Peyer's patch (tissue), 4 donors: ENCODE results near the gene GPR15. TPM values are rescaled to one million over a fixed set of nuclear protein-coding genes. Genes with fewer than 3 reads are reported as not detected.

Source experiments
- DNase-seq, 3 donors: peaks; one replicate each; pipeline ENCODE4 v3.0.0-alpha.2; 2017 to 2019
- H3K27ac ChIP-seq, 4 donors: fragments of 200-600 bp; sonication (generic); one replicate each; pipeline ENCODE4 v1.5.1; 2016 to 2019
- H3K27me3 ChIP-seq, 2 donors: fragments of 200-600 bp; sonication (generic); one replicate each; pipeline ENCODE4 v1.5.1; 2019
- H3K36me3 ChIP-seq, 3 donors: fragments of 200-600 bp; sonication (generic); one replicate each; pipeline ENCODE4 v1.5.1; 2016 to 2019
- H3K4me1 ChIP-seq, 4 donors: fragments of 200-600 bp; sonication (generic); one replicate each; pipeline ENCODE4 v1.5.1; 2016 to 2019
- H3K4me3 ChIP-seq, 4 donors: fragments of 200-600 bp; sonication (generic); 1 replicate in 3 of 4; 2 replicates in 1 of 4; pipeline ENCODE4 v1.5.1; 2016 to 2019; ENCODE audit warnings: mild to moderate bottlenecking in 1 of 4
- H3K9me3 ChIP-seq, 4 donors: fragments of 200-600 bp; sonication (generic); one replicate each; pipeline ENCODE4 v1.5.1; 2016 to 2019; ENCODE audit warnings: mild to moderate bottlenecking in 1 of 4
- POLR2A ChIP-seq, 2 donors: fragments of 450-650 bp; IDR thresholded peaks; one replicate each; pipeline ENCODE4 v1.5.1; 2017; ENCODE audit warnings: antibody characterized with exemption in 2 of 2, mild to moderate bottlenecking in 2 of 2, moderate library complexity in 2 of 2
- total RNA-seq, 4 donors: library from RNA; depleted of rRNA; stranded (reverse); fragments of >200 nt; gene quantifications; one replicate each; pipeline ENCODE4 v1.1.0, GENCODE V29; 2016
- TF ChIP-seq, protein P1 (sequence below), 6 experiments: fragments of 450-650 bp in 4 of 6; fragments of 200-600 bp in 2 of 6; sonication (generic) in 1 of 6; IDR thresholded peaks; one replicate each; pipeline ENCODE4 v1.5.1; 2017 to 2019; ENCODE audit warnings: antibody characterized with exemption in 6 of 6, mild to moderate bottlenecking in 3 of 6, moderate library complexity in 1 of 6

Gene GPR15
- total RNA-seq, 4 donors from 2014 or later, result 1.2 to 26.4 (median 5.1) TPM; not detected in 1

DNA sequence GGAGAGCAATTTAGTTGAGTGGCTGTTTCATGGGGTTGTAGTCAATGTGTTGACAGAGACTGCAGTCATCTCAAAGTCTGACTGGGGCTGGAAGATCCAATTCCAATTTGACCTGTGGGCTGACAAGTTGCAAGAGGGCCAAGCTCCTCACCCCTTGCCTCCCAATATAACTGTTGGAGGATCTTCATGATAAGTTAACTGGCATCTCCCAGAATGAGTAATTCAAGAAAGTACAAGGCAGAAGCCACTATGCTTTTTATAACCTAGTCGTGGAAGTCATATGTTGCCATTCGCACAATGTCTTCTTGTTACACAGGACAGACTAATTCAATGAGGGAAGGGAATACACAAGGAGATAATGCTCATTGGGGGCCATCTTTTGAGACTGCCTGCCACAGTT, 29.1 kb downstream of the GPR15 start:
- Histone ChIP-seq H3K27ac (no peak overlapping the region), H3K9me3 (no peaks in the 10 kb centered on the region), H3K4me3 (no peak overlapping the region), H3K27me3 (no peaks in the 10 kb centered on the region), H3K36me3 (no peaks in the 10 kb centered on the region), H3K4me1 (peaks cover 0 to 6% (median 1%) of the 10 kb centered on the region in 4 donors)
- DNase-seq, result no peak
- no peak for TF ChIP-seq POLR2A (IDR thresholded peaks at IDR 0.05)
- TF ChIP-seq, protein P1, sequence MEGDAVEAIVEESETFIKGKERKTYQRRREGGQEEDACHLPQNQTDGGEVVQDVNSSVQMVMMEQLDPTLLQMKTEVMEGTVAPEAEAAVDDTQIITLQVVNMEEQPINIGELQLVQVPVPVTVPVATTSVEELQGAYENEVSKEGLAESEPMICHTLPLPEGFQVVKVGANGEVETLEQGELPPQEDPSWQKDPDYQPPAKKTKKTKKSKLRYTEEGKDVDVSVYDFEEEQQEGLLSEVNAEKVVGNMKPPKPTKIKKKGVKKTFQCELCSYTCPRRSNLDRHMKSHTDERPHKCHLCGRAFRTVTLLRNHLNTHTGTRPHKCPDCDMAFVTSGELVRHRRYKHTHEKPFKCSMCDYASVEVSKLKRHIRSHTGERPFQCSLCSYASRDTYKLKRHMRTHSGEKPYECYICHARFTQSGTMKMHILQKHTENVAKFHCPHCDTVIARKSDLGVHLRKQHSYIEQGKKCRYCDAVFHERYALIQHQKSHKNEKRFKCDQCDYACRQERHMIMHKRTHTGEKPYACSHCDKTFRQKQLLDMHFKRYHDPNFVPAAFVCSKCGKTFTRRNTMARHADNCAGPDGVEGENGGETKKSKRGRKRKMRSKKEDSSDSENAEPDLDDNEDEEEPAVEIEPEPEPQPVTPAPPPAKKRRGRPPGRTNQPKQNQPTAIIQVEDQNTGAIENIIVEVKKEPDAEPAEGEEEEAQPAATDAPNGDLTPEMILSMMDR (IDR thresholded peaks at IDR 0.05), result no peak

DNA sequence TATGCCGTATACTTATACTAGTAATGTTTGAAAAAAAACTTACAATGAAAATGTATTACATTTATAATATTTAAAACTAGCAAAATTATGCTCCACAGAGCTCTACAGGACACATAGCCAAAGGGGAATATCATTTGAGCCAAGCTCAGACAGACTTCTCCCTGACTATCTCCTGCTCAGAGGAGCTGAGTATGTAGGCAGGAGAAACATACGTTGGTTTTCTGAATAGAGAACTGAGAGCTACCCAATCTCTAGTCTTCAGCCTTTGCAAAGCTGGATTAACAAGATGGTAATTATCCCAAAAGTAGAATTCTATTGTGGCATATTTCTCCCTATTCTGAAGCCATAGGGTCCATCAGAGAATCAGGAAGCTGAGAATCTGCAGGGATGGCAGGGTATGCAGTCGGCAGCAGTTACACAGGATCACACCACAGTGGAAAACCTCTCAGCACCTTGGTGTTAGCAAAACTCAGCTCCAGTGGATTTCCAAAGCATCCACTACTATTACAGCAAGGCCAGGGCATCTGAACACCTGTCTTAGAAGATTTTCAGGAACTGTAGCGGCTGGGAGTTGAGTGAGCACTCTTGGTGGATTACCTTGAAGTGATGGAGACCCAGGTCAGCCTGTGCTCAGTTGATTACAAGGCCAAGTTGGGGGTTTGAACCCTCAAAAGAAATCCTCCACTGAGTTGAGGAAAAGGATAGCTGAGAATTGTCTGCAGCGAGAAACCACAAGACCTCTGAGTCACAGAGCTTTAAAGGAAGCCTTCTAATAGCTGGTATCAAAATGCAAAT, 30.1 kb downstream of the GPR15 start:
- Histone ChIP-seq H3K27ac (peak overlapping the region in 2 of 4 donors; percentile 24 to 55), H3K4me3 (no peak overlapping the region), H3K36me3 (no peaks in the 10 kb centered on the region), H3K4me1 (peaks cover 0 to 6% (median 1%) of the 10 kb centered on the region in 4 donors), H3K9me3 (no peaks in the 10 kb centered on the region), H3K27me3 (no peaks in the 10 kb centered on the region)
- no peak for DNase-seq
- no peak for TF ChIP-seq POLR2A (IDR thresholded peaks at IDR 0.05)
- TF ChIP-seq, protein P1 (IDR thresholded peaks at IDR 0.05), result no peak

DNA sequence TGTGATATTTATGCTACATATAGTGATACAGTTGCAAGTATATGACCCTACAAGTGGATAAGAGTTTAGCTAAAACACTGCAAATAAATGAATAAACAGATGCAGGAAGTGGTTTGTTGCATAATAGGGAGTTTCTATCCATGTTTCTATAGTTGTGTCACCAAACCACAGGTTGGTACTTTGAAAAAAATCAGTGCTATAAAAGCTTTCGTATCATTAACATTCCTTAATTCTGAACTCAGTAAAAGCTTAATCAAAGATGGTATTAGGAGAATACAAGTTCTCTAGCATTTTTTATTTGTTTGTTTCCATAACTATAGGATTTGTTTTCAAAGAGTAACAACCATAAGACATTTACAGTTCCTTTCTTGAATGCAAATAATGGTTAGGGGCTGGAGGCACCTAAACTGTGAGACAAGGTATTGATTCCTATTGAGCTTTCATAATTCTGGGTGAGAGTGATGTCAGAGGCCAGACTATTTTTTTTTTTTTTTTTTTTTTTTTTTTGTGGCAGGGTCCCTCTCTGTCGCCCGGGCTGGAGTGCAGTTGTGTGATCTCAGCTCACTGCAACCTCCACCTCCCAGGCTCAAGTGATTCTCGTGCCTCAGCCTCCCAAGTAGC, 32.0 kb downstream of the GPR15 start:
- Histone ChIP-seq H3K27ac (peak overlapping the region in 3 of 4 donors; percentile 62 to 73 (median 65)), H3K27me3 (no peaks in the 10 kb centered on the region)
- no peak for TF ChIP-seq POLR2A (IDR thresholded peaks at IDR 0.05)
- TF ChIP-seq, protein P1 (IDR thresholded peaks at IDR 0.05), result no peak

DNA sequence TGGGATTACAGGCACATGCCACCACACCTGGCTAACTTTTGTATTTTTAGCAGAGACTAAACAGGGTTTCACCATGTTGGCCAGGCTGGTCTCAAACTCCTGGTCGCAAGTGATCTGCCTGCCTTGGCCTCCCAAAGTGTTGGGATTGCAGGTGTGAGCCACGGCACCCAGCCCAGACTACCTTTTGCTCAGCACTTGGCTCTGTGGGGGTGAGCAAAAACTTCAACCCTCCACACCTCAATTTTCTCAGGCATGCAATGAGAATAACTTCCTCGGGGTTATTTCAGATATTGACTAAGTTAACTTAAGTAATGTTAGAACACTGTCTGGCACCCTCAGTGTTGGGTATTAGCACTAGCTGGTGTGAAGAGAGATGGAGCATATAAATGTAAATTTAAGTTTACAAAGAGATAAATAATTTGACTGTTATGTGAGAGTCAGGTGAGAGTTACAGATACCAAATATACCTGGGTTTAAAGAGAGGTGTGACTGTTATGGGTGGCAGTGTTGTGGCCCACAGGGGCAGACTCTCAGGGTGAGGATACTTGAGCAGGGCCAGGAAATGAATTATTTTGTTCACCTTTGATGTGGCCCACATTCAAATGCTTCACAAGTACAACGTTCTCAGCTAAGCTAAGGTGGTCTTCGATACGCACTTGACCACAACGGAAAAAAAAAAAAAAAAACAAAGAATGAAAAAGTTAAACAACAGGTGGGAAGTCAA, 32.7 kb downstream of the GPR15 start:
- DNase-seq, result peak in 1 of 3 donors; percentile 63
- H3K27ac ChIP-seq, result peak overlapping the region in 3 of 4 donors; percentile 62 to 73 (median 65)

More for the DNA sequence above, 32.0 kb downstream of the GPR15 start:
- Histone ChIP-seq H3K9me3 (no peaks in the 10 kb centered on the region), H3K36me3 (no peaks in the 10 kb centered on the region), H3K4me1 (peaks cover 0 to 6% (median 1%) of the 10 kb centered on the region in 4 donors), H3K4me3 (no peak overlapping the region)
- DNase-seq, result no peak

DNA sequence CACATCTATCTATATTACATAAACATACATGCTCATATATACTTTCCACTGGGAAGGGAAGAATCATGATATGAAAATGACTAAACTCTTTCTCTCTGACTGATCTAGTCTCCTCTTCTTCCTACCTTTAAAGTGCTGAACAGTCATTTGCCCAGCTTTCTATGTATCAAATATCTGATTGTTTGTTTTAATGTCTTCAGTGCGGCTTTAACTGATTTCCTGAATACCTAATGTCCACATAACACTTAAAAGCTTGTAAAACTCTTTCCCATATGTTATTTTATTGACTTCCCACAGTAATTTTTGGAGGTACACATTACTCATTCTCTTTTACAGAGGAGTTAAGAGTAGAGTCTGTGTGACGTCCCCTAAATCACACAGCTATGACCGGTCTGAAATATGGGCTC, 33.5 kb downstream of the GPR15 start:
- H3K27me3 ChIP-seq, result no peaks in the 10 kb centered on the region
- no peaks in the 10 kb centered on the region for H3K36me3 ChIP-seq
- no peaks in the 10 kb centered on the region for H3K9me3 ChIP-seq
- H3K27ac ChIP-seq, result peak overlapping the region; percentile 2 to 65 (median 37)
- no peak for DNase-seq
- peaks cover 0 to 6% (median 1%) of the 10 kb centered on the region in 4 donors for H3K4me1 ChIP-seq
- no peak for TF ChIP-seq POLR2A (IDR thresholded peaks at IDR 0.05)
- TF ChIP-seq, protein P1 (IDR thresholded peaks at IDR 0.05), result no peak
- H3K4me3 ChIP-seq, result no peak overlapping the region

More for the DNA sequence above, 32.7 kb downstream of the GPR15 start:
- H3K36me3 ChIP-seq, result no peaks in the 10 kb centered on the region
- peak in 1 of 2 donors; percentile 22 for TF ChIP-seq POLR2A (IDR thresholded peaks at IDR 0.05)
- TF ChIP-seq, protein P1 (IDR thresholded peaks at IDR 0.05), result no peak
- no peaks in the 10 kb centered on the region for H3K9me3 ChIP-seq
- H3K4me1 ChIP-seq, result peaks cover 0 to 6% (median 1%) of the 10 kb centered on the region in 4 donors
- no peaks in the 10 kb centered on the region for H3K27me3 ChIP-seq
- H3K4me3 ChIP-seq, result no peak overlapping the region
